Measurements from ENCODE around the gene TRIM13.

Gene TRIM13

DNA sequence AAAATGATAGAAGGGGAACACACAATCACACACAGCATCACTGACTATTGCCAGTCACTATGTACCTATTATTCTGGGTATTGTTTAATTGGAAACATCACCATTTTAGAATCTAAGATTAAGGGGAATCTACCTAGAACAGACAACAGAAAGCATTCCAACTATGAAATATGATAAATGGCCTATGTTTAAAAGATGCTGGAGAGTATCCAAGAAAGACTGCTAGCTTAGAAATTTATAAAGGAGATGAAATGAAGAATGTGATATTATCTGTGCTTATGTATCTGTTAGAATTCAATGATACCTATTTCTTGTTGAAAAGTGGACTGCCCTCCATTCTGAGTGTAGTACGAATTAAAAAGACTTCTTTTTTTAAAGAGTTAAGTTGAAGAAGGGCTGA, 68.9 kb downstream of the TRIM13 start:
- no peak overlapping the region for H3K4me3 ChIP-seq (ENCODE audit: low read depth, low read length)
- TF ChIP-seq, protein P1, sequence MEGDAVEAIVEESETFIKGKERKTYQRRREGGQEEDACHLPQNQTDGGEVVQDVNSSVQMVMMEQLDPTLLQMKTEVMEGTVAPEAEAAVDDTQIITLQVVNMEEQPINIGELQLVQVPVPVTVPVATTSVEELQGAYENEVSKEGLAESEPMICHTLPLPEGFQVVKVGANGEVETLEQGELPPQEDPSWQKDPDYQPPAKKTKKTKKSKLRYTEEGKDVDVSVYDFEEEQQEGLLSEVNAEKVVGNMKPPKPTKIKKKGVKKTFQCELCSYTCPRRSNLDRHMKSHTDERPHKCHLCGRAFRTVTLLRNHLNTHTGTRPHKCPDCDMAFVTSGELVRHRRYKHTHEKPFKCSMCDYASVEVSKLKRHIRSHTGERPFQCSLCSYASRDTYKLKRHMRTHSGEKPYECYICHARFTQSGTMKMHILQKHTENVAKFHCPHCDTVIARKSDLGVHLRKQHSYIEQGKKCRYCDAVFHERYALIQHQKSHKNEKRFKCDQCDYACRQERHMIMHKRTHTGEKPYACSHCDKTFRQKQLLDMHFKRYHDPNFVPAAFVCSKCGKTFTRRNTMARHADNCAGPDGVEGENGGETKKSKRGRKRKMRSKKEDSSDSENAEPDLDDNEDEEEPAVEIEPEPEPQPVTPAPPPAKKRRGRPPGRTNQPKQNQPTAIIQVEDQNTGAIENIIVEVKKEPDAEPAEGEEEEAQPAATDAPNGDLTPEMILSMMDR (IDR thresholded peaks at IDR 0.05; ENCODE audit: borderline replicate concordance, insufficient read depth, low read depth, low read length): no peak
